ENCODE measurements around the gene B3GNT9.

B3GNT9 gene

GRCh38 chr16:67166110-67166547 lies 15.3 kb upstream of the B3GNT9 start:
- no peak for DNase-seq

- no peak for DNase-seq
Measured at GRCh38 chr16:67165121-67166078, 14.6 kb upstream of the B3GNT9 start.

GRCh38 chr16:67164599-67165061 lies 13.8 kb upstream of the B3GNT9 start, which contains the start of gene HSF4:
HSF4 (plus strand) TSS chr16:67164745; CDS start chr16:67164812, 67 bp downstream.
- no peak for DNase-seq

- DNase-seq: no peak
Measured at GRCh38 chr16:67163999-67164558, 13.3 kb upstream of the B3GNT9 start.

- peak; percentile 25 for DNase-seq
Measured at GRCh38 chr16:67163164-67163998, 12.6 kb upstream of the B3GNT9 start.

GRCh38 chr16:67162506-67163163 lies 11.8 kb upstream of the B3GNT9 start:
- no peak for DNase-seq

GRCh38 chr16:67161595-67162058 lies 10.8 kb upstream of the B3GNT9 start:
- DNase-seq: no peak

- no peak for DNase-seq
Measured at GRCh38 chr16:67158637-67159600, 8.1 kb upstream of the B3GNT9 start.

GRCh38 chr16:67157892-67158635 lies 7.3 kb upstream of the B3GNT9 start:
- DNase-seq: no peak

GRCh38 chr16:67157106-67157748 lies 6.4 kb upstream of the B3GNT9 start:
- DNase-seq: no peak

GRCh38 chr16:67156143-67156844 lies 5.5 kb upstream of the B3GNT9 start:
- DNase-seq: no peak

GRCh38 chr16:67155295-67156142 lies 4.7 kb upstream of the B3GNT9 start:
- DNase-seq: peak; percentile 36

GRCh38 chr16:67154578-67155294 lies 3.9 kb upstream of the B3GNT9 start:
- DNase-seq: no peak

- DNase-seq: no peak
Measured at GRCh38 chr16:67151431-67152097, 766 bp upstream of the B3GNT9 start.

GRCh38 chr16:67150047-67150832 lies 558 bp downstream of the B3GNT9 start:
- DNase-seq: peak; percentile 27
